ENCODE results near the gene TARS2. TPM values are rescaled to one million over a fixed set of nuclear protein-coding genes. Genes with fewer than 3 reads are reported as not detected.

Gene TARS2
- total and polyA plus RNA-seq, 2 of the 13 experiments (the other 11 are each of a cell fraction or from before 2014, with no cell fraction given): 21.3 to 22.8 TPM

DNA sequence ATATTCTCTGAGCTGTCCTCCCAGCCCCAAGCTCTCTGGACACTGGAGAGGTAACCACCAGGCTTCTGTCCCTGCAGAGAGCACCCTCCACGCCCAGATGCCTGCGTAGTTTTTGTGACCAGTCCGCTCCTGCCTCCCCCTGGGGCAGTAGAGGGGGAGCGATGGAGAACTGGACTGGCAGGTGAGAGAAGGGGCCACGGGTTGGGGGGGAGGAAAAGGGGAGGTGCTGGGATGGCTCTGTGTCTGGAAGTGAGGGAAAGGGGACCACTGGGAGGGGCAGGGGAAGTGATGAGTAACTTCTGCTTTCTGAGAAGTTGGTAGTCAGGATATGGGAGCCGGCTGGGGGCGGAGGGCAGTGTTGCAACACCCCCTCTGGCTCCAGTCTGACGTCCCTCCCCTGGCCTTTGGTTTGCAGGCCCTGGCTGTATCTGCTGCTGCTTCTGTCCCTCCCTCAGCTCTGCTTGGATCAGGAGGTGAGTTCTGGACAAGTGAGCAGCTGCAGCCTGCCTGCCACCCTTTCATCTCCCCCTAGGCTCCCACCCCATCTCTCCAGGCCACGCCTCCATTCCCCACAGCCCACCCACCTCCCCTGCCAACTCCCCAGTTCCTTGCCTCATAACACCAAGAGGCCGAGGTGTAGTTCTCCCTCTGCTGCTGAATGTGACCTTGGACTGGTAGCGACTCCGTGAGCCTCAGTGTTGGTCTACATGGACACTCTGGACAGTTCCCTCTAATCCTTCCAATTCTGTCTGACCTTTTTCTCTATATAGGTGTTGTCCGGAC is 65.1 kb downstream of the TARS2 start (continued):
- TF ChIP-seq, protein P1, sequence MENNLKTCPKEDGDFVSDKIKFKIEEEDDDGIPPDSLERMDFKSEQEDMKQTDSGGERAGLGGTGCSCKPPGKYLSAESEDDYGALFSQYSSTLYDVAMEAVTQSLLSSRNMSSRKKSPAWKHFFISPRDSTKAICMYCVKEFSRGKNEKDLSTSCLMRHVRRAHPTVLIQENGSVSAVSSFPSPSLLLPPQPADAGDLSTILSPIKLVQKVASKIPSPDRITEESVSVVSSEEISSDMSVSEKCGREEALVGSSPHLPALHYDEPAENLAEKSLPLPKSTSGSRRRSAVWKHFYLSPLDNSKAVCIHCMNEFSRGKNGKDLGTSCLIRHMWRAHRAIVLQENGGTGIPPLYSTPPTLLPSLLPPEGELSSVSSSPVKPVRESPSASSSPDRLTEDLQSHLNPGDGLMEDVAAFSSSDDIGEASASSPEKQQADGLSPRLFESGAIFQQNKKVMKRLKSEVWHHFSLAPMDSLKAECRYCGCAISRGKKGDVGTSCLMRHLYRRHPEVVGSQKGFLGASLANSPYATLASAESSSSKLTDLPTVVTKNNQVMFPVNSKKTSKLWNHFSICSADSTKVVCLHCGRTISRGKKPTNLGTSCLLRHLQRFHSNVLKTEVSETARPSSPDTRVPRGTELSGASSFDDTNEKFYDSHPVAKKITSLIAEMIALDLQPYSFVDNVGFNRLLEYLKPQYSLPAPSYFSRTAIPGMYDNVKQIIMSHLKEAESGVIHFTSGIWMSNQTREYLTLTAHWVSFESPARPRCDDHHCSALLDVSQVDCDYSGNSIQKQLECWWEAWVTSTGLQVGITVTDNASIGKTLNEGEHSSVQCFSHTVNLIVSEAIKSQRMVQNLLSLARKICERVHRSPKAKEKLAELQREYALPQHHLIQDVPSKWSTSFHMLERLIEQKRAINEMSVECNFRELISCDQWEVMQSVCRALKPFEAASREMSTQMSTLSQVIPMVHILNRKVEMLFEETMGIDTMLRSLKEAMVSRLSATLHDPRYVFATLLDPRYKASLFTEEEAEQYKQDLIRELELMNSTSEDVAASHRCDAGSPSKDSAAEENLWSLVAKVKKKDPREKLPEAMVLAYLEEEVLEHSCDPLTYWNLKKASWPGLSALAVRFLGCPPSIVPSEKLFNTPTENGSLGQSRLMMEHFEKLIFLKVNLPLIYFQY (CRISPR knock-in tag; IDR thresholded peaks at IDR 0.05; ENCODE audit: borderline replicate concordance): no peak
- TF ChIP-seq JARID2 (CRISPR knock-in tag; IDR thresholded peaks at IDR 0.05; ENCODE audit: insufficient replicate concordance): no peak
- TF ChIP-seq, protein P2, sequence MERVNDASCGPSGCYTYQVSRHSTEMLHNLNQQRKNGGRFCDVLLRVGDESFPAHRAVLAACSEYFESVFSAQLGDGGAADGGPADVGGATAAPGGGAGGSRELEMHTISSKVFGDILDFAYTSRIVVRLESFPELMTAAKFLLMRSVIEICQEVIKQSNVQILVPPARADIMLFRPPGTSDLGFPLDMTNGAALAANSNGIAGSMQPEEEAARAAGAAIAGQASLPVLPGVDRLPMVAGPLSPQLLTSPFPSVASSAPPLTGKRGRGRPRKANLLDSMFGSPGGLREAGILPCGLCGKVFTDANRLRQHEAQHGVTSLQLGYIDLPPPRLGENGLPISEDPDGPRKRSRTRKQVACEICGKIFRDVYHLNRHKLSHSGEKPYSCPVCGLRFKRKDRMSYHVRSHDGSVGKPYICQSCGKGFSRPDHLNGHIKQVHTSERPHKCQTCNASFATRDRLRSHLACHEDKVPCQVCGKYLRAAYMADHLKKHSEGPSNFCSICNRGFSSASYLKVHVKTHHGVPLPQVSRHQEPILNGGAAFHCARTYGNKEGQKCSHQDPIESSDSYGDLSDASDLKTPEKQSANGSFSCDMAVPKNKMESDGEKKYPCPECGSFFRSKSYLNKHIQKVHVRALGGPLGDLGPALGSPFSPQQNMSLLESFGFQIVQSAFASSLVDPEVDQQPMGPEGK (CRISPR knock-in tag; IDR thresholded peaks at IDR 0.05): peak; percentile 95
- TF ChIP-seq, protein P3, sequence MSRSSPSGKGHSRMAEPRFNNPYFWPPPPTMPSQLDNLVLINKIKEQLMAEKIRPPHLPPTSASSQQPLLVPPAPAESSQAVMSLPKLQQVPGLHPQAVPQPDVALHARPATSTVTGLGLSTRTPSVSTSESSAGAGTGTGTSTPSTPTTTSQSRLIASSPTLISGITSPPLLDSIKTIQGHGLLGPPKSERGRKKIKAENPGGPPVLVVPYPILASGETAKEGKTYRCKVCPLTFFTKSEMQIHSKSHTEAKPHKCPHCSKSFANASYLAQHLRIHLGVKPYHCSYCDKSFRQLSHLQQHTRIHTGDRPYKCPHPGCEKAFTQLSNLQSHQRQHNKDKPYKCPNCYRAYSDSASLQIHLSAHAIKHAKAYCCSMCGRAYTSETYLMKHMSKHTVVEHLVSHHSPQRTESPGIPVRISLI (CRISPR knock-in tag; IDR thresholded peaks at IDR 0.05; ENCODE audit: borderline replicate concordance): peak; percentile 35; the same call in 1 of the 2 replicates
- no peak for TF ChIP-seq MIXL1 (CRISPR knock-in tag; IDR thresholded peaks at IDR 0.05)
- TF ChIP-seq TBX2 (CRISPR knock-in tag; IDR thresholded peaks at IDR 0.05; ENCODE audit: borderline replicate concordance): no peak; the same call in 1 of the 2 replicates
- TF ChIP-seq ZNF260 (CRISPR knock-in tag; IDR thresholded peaks at IDR 0.05; ENCODE audit: borderline replicate concordance, low read depth): no peak
- no peak for TF ChIP-seq ZNF230 (CRISPR knock-in tag; IDR thresholded peaks at IDR 0.05)
- no peak for TF ChIP-seq ATF7-NPFF (CRISPR knock-in tag; IDR thresholded peaks at IDR 0.05; ENCODE audit: low read depth)
- TF ChIP-seq ZNF775 (CRISPR knock-in tag; IDR thresholded peaks at IDR 0.05; ENCODE audit: borderline replicate concordance): no peak
- TF ChIP-seq, protein P4, sequence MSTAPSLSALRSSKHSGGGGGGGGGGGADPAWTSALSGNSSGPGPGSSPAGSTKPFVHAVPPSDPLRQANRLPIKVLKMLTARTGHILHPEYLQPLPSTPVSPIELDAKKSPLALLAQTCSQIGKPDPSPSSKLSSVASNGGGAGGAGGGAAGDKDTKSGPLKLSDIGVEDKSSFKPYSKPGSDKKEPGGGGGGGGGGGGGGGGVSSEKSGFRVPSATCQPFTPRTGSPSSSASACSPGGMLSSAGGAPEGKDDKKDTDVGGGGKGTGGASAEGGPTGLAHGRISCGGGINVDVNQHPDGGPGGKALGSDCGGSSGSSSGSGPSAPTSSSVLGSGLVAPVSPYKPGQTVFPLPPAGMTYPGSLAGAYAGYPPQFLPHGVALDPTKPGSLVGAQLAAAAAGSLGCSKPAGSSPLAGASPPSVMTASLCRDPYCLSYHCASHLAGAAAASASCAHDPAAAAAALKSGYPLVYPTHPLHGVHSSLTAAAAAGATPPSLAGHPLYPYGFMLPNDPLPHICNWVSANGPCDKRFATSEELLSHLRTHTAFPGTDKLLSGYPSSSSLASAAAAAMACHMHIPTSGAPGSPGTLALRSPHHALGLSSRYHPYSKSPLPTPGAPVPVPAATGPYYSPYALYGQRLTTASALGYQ (CRISPR knock-in tag; IDR thresholded peaks at IDR 0.05): no peak
- TF ChIP-seq, protein P5, sequence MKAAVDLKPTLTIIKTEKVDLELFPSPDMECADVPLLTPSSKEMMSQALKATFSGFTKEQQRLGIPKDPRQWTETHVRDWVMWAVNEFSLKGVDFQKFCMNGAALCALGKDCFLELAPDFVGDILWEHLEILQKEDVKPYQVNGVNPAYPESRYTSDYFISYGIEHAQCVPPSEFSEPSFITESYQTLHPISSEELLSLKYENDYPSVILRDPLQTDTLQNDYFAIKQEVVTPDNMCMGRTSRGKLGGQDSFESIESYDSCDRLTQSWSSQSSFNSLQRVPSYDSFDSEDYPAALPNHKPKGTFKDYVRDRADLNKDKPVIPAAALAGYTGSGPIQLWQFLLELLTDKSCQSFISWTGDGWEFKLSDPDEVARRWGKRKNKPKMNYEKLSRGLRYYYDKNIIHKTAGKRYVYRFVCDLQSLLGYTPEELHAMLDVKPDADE (CRISPR knock-in tag; IDR thresholded peaks at IDR 0.05): no peak
- TF ChIP-seq ZNF713 (CRISPR knock-in tag; IDR thresholded peaks at IDR 0.05): no peak
- TF ChIP-seq ZNF20 (CRISPR knock-in tag; IDR thresholded peaks at IDR 0.05): no peak
- 0 out of 2 replicates have a peak, but pooled peaks have one; percentile 11 for TF ChIP-seq ZNF547 (CRISPR knock-in tag; IDR thresholded peaks at IDR 0.05)
